HK-2 (cell line): ENCODE results near the gene ACTR10.

Source experiments
- DNase-seq: peaks from one replicate; pipeline ENCODE4 v3.0.0-alpha.2; 2018; ENCODE audit not compliant: unreplicated experiment

The ACTR10 gene

DNA sequence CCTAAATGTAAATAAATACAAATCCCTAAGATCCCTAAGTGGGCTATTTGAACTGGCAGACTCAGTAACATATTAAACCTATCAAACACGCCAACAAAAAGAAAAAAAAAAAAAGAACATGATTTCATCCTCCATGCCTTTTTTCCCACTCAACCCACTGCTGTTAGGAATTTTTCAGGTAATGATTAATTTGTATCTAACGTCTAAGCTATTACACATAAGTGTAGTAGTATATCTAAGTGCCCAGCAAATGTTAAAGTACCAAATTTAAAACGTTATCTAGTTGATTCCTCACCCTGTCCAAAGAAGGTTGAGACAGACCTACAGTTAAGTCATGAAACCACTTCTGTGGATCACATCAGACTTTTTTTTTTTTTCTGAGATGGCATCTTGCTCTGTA, 82.0 kb downstream of the ACTR10 start:
- DNase-seq, result no peak

DNA sequence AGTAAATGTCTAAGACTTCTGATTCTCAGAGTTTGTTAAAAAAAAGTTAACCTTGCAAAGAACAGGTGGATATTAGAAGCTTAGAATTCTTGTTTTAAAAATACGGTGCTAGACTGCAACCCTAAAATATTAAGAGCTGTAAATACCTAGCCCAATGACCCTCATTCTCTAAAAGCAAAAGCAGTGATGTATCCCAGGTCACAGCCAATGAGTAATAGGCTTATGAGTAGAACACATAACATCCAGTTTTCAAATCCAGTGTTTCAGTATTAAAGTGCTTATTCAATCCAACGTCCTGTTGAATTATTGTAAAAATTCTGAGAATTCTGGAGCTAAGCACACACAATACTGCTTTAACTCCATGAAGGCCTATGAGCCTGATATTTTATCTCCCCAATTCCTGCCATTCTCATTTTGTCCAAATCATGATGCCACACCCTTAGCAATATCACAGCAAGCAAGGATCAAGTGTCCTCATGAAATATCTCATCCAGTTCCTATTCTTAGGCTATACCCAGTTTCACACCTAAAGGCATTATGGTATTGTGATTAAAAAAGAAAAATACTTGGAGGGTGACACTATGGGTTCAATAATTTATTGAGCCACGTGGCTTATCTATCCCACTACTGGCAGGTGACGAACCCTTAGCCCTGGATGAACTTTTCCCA, 83.1 kb downstream of the ACTR10 start:
- DNase-seq, result no peak

GRCh38 chr14:58283730-58284129, 83.8 kb downstream of the ACTR10 start:
- DNase-seq, result no peak

DNA sequence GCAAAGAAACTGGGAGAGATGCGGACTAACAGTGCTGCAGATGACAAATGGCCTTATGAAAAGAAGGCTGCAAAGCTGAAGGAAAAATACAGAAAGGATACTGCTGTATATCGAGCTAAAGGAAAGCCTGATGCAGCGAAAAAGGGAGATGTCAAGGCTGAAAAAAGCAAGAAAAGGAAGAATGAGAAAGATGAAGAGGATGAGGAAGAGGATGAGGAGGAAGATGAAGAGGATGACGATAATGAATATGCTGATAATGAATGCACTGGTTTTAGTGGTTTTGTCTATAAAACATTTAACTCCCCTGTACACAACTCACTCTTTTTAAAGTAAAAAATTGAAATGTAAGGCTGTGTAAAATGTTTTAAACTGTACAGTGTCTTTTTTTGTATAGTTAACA, 85.2 kb downstream of the ACTR10 start:
- DNase-seq, result no peak
